HepG2 (cell line): ENCODE results near the gene LDLRAD4.

ENCODE experiments used
- KDM1A ChIP-seq: IDR thresholded peaks from 2 replicates; pipeline ENCODE4 v1.6.1; 2016; ENCODE audit warnings: missing compliant biosample characterization
- MAX ChIP-seq: IDR thresholded peaks from 2 replicates; pipeline ENCODE4 v1.6.1; 2012; ENCODE audit warnings: inconsistent platforms
- TF ChIP-seq, protein P1 (sequence below): sonication (generic); formaldehyde crosslinking; IDR thresholded peaks from 2 replicates; pipeline ENCODE4 v1.4.0; 2020; ENCODE audit warnings: missing genetic modification reagents

DNA sequence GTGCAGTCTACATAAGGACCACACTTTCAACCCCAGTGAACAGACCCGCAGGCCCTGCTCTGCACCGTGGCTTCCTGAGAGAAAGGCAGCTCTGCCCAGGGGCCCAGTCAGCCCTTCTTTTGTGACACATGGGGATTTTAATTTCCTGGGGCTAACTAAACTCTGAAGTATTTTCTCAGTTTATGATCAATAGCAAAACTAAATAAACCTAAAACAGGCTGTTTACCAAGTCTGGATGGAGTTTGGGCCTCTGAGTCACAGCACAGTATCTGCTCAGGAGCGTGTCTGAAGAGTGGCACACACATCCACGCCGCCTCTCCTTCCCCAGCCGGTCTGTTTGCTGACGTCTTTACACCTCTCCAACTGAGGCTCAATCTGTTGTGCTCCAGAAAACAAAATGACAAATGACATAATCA lies 72.3 kb downstream of the LDLRAD4 start:
- TF ChIP-seq, protein P1, sequence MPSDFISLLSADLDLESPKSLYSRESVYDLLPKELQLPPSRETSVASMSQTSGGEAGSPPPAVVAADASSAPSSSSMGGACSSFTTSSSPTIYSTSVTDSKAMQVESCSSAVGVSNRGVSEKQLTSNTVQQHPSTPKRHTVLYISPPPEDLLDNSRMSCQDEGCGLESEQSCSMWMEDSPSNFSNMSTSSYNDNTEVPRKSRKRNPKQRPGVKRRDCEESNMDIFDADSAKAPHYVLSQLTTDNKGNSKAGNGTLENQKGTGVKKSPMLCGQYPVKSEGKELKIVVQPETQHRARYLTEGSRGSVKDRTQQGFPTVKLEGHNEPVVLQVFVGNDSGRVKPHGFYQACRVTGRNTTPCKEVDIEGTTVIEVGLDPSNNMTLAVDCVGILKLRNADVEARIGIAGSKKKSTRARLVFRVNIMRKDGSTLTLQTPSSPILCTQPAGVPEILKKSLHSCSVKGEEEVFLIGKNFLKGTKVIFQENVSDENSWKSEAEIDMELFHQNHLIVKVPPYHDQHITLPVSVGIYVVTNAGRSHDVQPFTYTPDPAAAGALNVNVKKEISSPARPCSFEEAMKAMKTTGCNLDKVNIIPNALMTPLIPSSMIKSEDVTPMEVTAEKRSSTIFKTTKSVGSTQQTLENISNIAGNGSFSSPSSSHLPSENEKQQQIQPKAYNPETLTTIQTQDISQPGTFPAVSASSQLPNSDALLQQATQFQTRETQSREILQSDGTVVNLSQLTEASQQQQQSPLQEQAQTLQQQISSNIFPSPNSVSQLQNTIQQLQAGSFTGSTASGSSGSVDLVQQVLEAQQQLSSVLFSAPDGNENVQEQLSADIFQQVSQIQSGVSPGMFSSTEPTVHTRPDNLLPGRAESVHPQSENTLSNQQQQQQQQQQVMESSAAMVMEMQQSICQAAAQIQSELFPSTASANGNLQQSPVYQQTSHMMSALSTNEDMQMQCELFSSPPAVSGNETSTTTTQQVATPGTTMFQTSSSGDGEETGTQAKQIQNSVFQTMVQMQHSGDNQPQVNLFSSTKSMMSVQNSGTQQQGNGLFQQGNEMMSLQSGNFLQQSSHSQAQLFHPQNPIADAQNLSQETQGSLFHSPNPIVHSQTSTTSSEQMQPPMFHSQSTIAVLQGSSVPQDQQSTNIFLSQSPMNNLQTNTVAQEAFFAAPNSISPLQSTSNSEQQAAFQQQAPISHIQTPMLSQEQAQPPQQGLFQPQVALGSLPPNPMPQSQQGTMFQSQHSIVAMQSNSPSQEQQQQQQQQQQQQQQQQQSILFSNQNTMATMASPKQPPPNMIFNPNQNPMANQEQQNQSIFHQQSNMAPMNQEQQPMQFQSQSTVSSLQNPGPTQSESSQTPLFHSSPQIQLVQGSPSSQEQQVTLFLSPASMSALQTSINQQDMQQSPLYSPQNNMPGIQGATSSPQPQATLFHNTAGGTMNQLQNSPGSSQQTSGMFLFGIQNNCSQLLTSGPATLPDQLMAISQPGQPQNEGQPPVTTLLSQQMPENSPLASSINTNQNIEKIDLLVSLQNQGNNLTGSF: no peak
- TF ChIP-seq MAX (no peak), KDM1A (CRISPR knock-in tag) (no peak)
